ENCODE data around the gene ST8SIA5.

GRCh38 chr18:46740046-46740445 lies 16.8 kb downstream of the ST8SIA5 start:
- TF ChIP-seq CTCF (IDR thresholded peaks at IDR 0.05; ENCODE audit: low read depth, low read length, poor library complexity, severe bottlenecking) = no peak
- no peak for TF ChIP-seq EZH2phosphoT487 (IDR thresholded peaks at IDR 0.05; ENCODE audit: borderline replicate concordance, low read length)
